Measurements from ENCODE around the gene RAB3GAP2. TPM values are rescaled to one million over a fixed set of nuclear protein-coding genes. Genes with fewer than 3 reads are reported as not detected.

The RAB3GAP2 gene
- total and polyA plus RNA-seq, 10 of the 15 experiments (the other 5 are each of a cell fraction or from before 2014, with no cell fraction given) = 11.9 to 51.1 (median 24.4) TPM

DNA sequence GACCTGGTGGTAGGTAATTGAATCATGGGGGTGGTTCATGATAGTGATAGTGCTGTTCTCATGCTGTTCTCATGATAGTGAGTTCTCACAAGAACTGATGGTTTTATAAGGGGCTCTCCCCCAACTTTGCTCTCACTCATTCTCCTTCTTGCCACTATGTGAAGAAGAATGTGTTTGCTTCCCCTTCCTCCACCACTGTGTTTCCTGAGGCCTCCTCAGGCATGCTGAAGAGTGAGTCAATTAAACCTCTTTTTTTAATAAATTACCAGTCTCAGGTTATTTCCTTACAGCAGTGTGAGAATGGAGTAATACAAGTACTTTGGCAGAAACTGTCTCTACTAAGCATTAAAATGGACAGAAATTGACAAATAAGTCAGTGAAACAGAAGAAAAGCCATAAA lies 21.6 kb downstream of the RAB3GAP2 start:
- H3K4me2 ChIP-seq (ENCODE audit: control insufficient read depth, insufficient read depth) = no peak overlapping the region
- BruUV-seq (replicated peaks) = no TSS peak
- intact Hi-C loops (cut with micrococcal nuclease; ENCODE audit: unreplicated experiment) = no loop called here
- no peak overlapping the region for H3K27ac ChIP-seq (ENCODE audit: control insufficient read depth, insufficient read depth)
- ChIA-PET CTCF (no interaction called here), RAD21 (ENCODE audit: unreplicated experiment) (no interaction called here), SMC1A (ENCODE audit: uncharacterized antibody, unreplicated experiment) (no interaction called here), POLR2A (no interaction called here)
- H4K20me1 ChIP-seq (ENCODE audit: control insufficient read depth, insufficient read depth) = no peaks in the 10 kb centered on the region
- FAIRE-seq (no peak), DNase-seq (ENCODE audit: low read depth, low spot score) (no peak), ATAC-seq (no peak)
- H2AFZ ChIP-seq (ENCODE audit: control insufficient read depth, low read depth, low read length) = no peak overlapping the region
- in situ Hi-C loops (cut with MboI) = no loop called here
- H3K4me1 ChIP-seq (ENCODE audit: control insufficient read depth, insufficient read depth, low read length) = no peaks in the 10 kb centered on the region
- H3K9me3 ChIP-seq (replicated peaks; ENCODE audit: control insufficient read depth, insufficient read depth, low read length) = peaks cover 48% of the 10 kb centered on the region
- no peak overlapping the region for H3K9ac ChIP-seq (ENCODE audit: control insufficient read depth, insufficient read depth, low read length)
- no peak overlapping the region for H3K4me3 ChIP-seq
- TF ChIP-seq RCOR1 (conservative IDR thresholded peaks at IDR 0.05; ENCODE audit: low read depth, low read length) (no peak), RAD51 (IDR thresholded peaks at IDR 0.05) (no peak), MYB (IDR thresholded peaks at IDR 0.05; ENCODE audit: borderline replicate concordance, low read depth, low read length) (no peak), IKZF2 (IDR thresholded peaks at IDR 0.05) (no peak), SIN3A (IDR thresholded peaks at IDR 0.05; ENCODE audit: low read depth, low read length) (no peak), ZNF384 (IDR thresholded peaks at IDR 0.05; ENCODE audit: borderline replicate concordance, low read depth, low read length) (no peak), ZNF217 (IDR thresholded peaks at IDR 0.05) (no peak)
- TF ChIP-seq, protein P1, sequence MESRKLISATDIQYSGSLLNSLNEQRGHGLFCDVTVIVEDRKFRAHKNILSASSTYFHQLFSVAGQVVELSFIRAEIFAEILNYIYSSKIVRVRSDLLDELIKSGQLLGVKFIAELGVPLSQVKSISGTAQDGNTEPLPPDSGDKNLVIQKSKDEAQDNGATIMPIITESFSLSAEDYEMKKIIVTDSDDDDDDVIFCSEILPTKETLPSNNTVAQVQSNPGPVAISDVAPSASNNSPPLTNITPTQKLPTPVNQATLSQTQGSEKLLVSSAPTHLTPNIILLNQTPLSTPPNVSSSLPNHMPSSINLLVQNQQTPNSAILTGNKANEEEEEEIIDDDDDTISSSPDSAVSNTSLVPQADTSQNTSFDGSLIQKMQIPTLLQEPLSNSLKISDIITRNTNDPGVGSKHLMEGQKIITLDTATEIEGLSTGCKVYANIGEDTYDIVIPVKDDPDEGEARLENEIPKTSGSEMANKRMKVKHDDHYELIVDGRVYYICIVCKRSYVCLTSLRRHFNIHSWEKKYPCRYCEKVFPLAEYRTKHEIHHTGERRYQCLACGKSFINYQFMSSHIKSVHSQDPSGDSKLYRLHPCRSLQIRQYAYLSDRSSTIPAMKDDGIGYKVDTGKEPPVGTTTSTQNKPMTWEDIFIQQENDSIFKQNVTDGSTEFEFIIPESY (IDR thresholded peaks at IDR 0.05) = no peak
- TF ChIP-seq, protein P2, sequence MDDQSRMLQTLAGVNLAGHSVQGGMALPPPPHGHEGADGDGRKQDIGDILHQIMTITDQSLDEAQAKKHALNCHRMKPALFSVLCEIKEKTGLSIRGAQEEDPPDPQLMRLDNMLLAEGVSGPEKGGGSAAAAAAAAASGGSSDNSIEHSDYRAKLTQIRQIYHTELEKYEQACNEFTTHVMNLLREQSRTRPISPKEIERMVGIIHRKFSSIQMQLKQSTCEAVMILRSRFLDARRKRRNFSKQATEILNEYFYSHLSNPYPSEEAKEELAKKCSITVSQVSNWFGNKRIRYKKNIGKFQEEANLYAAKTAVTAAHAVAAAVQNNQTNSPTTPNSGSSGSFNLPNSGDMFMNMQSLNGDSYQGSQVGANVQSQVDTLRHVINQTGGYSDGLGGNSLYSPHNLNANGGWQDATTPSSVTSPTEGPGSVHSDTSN (IDR thresholded peaks at IDR 0.05; ENCODE audit: insufficient replicate concordance, low read depth, low read length) = no peak
- TF ChIP-seq, protein P3, sequence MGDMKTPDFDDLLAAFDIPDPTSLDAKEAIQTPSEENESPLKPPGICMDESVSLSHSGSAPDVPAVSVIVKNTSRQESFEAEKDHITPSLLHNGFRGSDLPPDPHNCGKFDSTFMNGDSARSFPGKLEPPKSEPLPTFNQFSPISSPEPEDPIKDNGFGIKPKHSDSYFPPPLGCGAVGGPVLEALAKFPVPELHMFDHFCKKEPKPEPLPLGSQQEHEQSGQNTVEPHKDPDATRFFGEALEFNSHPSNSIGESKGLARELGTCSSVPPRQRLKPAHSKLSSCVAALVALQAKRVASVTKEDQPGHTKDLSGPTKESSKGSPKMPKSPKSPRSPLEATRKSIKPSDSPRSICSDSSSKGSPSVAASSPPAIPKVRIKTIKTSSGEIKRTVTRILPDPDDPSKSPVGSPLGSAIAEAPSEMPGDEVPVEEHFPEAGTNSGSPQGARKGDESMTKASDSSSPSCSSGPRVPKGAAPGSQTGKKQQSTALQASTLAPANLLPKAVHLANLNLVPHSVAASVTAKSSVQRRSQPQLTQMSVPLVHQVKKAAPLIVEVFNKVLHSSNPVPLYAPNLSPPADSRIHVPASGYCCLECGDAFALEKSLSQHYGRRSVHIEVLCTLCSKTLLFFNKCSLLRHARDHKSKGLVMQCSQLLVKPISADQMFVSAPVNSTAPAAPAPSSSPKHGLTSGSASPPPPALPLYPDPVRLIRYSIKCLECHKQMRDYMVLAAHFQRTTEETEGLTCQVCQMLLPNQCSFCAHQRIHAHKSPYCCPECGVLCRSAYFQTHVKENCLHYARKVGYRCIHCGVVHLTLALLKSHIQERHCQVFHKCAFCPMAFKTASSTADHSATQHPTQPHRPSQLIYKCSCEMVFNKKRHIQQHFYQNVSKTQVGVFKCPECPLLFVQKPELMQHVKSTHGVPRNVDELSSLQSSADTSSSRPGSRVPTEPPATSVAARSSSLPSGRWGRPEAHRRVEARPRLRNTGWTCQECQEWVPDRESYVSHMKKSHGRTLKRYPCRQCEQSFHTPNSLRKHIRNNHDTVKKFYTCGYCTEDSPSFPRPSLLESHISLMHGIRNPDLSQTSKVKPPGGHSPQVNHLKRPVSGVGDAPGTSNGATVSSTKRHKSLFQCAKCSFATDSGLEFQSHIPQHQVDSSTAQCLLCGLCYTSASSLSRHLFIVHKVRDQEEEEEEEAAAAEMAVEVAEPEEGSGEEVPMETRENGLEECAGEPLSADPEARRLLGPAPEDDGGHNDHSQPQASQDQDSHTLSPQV (IDR thresholded peaks at IDR 0.05) = no peak
- H3K79me2 ChIP-seq (ENCODE audit: control insufficient read depth, insufficient read depth, low read length) = peaks cover 2% of the 10 kb centered on the region
- no peaks in the 10 kb centered on the region for H3K27me3 ChIP-seq (replicated peaks in 1 of 2; ENCODE audit: control insufficient read depth in 2 of 2, insufficient read depth in 2 of 2, low read length in 1 of 2)
- peaks cover 8 to 19% of the 10 kb centered on the region in 2 experiments for H3K36me3 ChIP-seq (ENCODE audit: control insufficient read depth in 2 of 2, insufficient read depth in 2 of 2, low read length in 1 of 2)
